AG09309 (cell line): Measurements from ENCODE around the gene LPAR3.

ENCODE experiments used
- DNase-seq: peaks from one replicate; pipeline ENCODE4 v3.0.0-alpha.2; 2010; ENCODE audit warnings: low read depth
- H3K4me3 ChIP-seq: 2 replicates; pipeline ENCODE4 v1.5.1; 2011; ENCODE audit warnings: mild to moderate bottlenecking, low read depth, low read length, moderate library complexity; ENCODE audit not compliant: control insufficient read depth
- TF ChIP-seq, protein P1 (sequence below): IDR thresholded peaks from 2 replicates; pipeline ENCODE4 v1.5.1; 2011; ENCODE audit warnings: mild to moderate bottlenecking, low read depth, low read length, inconsistent platforms; ENCODE audit not compliant: insufficient read depth, control insufficient read depth; ENCODE audit errors: missing control alignments

Gene LPAR3

DNA sequence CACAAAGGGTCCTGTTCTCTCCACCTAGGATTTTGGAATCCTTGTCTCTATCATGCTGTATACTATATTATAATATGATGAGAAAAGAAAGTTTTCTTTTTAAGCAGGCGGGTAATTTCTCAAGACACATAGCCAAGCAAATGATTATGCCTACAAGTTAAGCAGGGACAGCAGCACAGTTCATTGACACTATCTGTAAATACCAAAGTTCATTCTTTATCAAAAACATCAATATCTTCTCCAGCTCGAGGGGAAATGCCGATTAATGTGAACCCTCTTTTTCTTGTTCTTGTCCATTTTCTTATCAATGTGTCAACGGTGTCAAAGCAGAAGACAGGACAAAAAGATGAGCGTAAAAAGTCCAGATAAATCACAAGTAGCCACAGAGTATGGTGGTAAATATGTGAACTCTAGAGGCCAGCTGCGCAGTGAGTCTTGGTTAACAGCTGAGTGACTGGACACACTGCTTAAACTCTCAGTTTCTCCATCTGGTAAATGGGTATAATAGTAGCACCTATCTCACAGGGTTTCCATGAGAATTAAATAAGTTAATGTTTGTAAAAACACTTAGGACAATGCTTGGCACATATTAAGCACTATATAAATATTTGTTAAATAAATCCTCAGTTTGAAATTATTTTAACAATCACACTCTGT is 30.9 kb downstream of the LPAR3 start:
- DNase-seq, result no peak
- H3K4me3 ChIP-seq, result no peak overlapping the region
- TF ChIP-seq, protein P1, sequence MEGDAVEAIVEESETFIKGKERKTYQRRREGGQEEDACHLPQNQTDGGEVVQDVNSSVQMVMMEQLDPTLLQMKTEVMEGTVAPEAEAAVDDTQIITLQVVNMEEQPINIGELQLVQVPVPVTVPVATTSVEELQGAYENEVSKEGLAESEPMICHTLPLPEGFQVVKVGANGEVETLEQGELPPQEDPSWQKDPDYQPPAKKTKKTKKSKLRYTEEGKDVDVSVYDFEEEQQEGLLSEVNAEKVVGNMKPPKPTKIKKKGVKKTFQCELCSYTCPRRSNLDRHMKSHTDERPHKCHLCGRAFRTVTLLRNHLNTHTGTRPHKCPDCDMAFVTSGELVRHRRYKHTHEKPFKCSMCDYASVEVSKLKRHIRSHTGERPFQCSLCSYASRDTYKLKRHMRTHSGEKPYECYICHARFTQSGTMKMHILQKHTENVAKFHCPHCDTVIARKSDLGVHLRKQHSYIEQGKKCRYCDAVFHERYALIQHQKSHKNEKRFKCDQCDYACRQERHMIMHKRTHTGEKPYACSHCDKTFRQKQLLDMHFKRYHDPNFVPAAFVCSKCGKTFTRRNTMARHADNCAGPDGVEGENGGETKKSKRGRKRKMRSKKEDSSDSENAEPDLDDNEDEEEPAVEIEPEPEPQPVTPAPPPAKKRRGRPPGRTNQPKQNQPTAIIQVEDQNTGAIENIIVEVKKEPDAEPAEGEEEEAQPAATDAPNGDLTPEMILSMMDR, result no peak

DNA sequence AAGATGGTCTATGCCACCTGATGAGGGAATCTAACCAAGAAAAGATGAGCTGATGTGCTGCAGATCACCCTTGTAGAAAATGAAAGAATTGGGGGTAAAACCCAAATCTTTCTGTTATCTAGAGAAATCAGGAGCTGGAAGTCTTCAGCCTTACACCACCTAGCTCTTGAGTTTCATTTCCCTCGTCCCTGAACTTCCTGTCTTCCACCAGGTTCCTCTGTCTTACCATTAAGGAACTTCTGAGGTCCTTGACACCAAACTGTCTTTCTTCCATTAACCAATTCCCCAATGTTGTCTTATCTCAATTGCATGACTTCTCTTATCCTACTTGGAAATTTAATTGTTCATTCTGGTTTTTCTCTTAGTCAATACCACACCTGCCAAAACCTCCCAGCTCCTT is 31.5 kb downstream of the LPAR3 start:
- DNase-seq, result no peak

DNA sequence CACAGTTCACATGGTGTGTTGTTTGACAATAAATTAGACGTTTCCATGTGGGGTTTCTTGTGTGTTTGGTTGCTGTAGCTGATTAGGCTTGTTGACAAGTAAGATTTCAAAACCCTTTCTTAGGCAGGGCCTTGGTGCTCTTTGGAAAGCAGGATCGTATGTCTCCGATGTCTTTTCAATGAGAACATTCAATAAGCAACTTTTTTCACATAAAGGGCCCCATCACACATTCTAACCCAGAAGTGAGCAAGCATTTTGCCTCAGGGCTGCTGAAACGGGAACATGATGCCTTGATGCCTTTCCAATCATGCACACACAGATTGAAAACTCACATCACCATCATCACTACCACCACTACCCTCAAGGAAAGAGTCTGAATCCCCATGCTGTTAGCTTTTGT is 33.1 kb downstream of the LPAR3 start:
- TF ChIP-seq, protein P1, result no peak
- H3K4me3 ChIP-seq, result no peak overlapping the region
- DNase-seq, result no peak

More for the DNA sequence above, 31.5 kb downstream of the LPAR3 start:
- no peak overlapping the region for H3K4me3 ChIP-seq
- TF ChIP-seq, protein P1, result no peak

DNA sequence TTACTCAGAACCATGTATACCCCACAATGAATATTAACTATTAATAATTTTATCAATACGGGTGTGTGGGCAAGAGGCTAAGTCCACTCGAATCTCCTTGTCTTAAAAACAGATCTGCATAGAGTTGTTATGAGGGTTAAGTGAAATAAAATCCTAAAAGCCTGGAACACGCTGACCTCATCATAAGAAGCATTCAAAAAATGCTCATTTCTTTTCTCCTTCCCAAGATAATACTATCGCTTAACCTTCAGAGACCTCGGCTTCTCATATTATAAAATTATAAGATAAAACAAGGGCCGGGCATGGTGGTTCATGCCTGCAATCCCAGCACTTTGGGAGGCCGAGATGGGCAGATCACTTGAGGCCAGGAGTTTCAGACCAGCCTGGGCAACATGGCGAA is 35.1 kb downstream of the LPAR3 start:
- TF ChIP-seq, protein P1, result no peak
- no peak for DNase-seq
- no peak overlapping the region for H3K4me3 ChIP-seq

- H3K4me3 ChIP-seq, result no peak overlapping the region
- DNase-seq, result no peak
- TF ChIP-seq, protein P1, result no peak
These were observed 36.2 kb downstream of the LPAR3 start for GRCh38 chr1:84856726-84857270.

GRCh38 chr1:84855691-84856630 is 37.0 kb downstream of the LPAR3 start:
- TF ChIP-seq, protein P1, result no peak
- H3K4me3 ChIP-seq, result no peak overlapping the region
- no peak for DNase-seq
